Breast epithelium (tissue), 3 donors: ENCODE measurements around the gene HLA-DRB1.
"Not testable (repeated sequence)": the region's sequence is repeated elsewhere in the genome, so short reads cannot be mapped to it uniquely, and the experiment has no call there.

ENCODE experiments used
- CTCF ChIP-seq, 3 donors: fragments of 450-650 bp; IDR thresholded peaks; one replicate each; pipeline ENCODE4 v1.5.1; 2016 to 2017; ENCODE audit warnings: antibody characterized with exemption in 3 of 3, mild to moderate bottlenecking in 3 of 3, moderate library complexity in 3 of 3
- POLR2A ChIP-seq: fragments of 450-650 bp; IDR thresholded peaks from one replicate; pipeline ENCODE4 v1.6.1; 2016; ENCODE audit warnings: antibody characterized with exemption, mild to moderate bottlenecking, moderate library complexity

- TF ChIP-seq CTCF (IDR thresholded peaks at IDR 0.05); POLR2A: not testable (repeated sequence)
Measured at GRCh38 chr6:32629793-32630192, 40.1 kb upstream of the HLA-DRB1 start.
